ENCODE measurements around the gene PARD3B.

Gene PARD3B

GRCh38 chr2:205369813-205370212 lies 824.5 kb downstream of the PARD3B start:
- no peak for DNase-seq

- no peak for DNase-seq
Observed at GRCh38 chr2:205370726-205371125, 825.5 kb downstream of the PARD3B start.

GRCh38 chr2:205372141-205372540 lies 826.9 kb downstream of the PARD3B start:
- no peak for DNase-seq

- no peak for DNase-seq
Observed at GRCh38 chr2:205375461-205376448, 830.5 kb downstream of the PARD3B start.

- DNase-seq, result no peak
Observed at GRCh38 chr2:205377324-205377723, 832.0 kb downstream of the PARD3B start.

GRCh38 chr2:205383601-205384000 lies 838.3 kb downstream of the PARD3B start:
- no peak for DNase-seq

GRCh38 chr2:205386109-205386508 lies 840.8 kb downstream of the PARD3B start:
- no peak for DNase-seq

GRCh38 chr2:205387350-205388055 lies 842.2 kb downstream of the PARD3B start:
- DNase-seq, result no peak

- no peak for DNase-seq
Observed at GRCh38 chr2:205390866-205391265, 845.6 kb downstream of the PARD3B start.

GRCh38 chr2:205401511-205401910 lies 856.2 kb downstream of the PARD3B start:
- no peak for DNase-seq

GRCh38 chr2:205402011-205402410 lies 856.7 kb downstream of the PARD3B start:
- DNase-seq, result no peak

- DNase-seq, result no peak
Observed at GRCh38 chr2:205403244-205403825, 858.1 kb downstream of the PARD3B start.

GRCh38 chr2:205405194-205405593 lies 859.9 kb downstream of the PARD3B start:
- no peak for DNase-seq

GRCh38 chr2:205405752-205406151 lies 860.5 kb downstream of the PARD3B start:
- DNase-seq, result no peak

GRCh38 chr2:205407984-205408383 lies 862.7 kb downstream of the PARD3B start:
- DNase-seq, result no peak

GRCh38 chr2:205408696-205409095 lies 863.4 kb downstream of the PARD3B start:
- DNase-seq, result no peak

- DNase-seq, result no peak
Observed at GRCh38 chr2:205409411-205409810, 864.1 kb downstream of the PARD3B start.

- DNase-seq, result peak; percentile 55
Observed at GRCh38 chr2:205411558-205411957, 866.3 kb downstream of the PARD3B start.

- no peak for DNase-seq
Observed at GRCh38 chr2:205424326-205424725, 879.1 kb downstream of the PARD3B start.

GRCh38 chr2:205425102-205425501 lies 879.8 kb downstream of the PARD3B start:
- DNase-seq, result no peak

GRCh38 chr2:205427112-205427511 lies 881.8 kb downstream of the PARD3B start:
- no peak for DNase-seq

- no peak for DNase-seq
Observed at GRCh38 chr2:205428811-205429210, 883.5 kb downstream of the PARD3B start.

- no peak for DNase-seq
Observed at GRCh38 chr2:205435970-205436369, 890.7 kb downstream of the PARD3B start.

GRCh38 chr2:205438241-205438640 lies 893.0 kb downstream of the PARD3B start:
- DNase-seq, result no peak
